ENCODE results near the gene ADCY3. TPM values are rescaled to one million over a fixed set of nuclear protein-coding genes. Genes with fewer than 3 reads are reported as not detected.

Gene ADCY3
- polyA plus RNA-seq, 3 donors = 2.5 to 9.3 (median 3.5) TPM

DNA sequence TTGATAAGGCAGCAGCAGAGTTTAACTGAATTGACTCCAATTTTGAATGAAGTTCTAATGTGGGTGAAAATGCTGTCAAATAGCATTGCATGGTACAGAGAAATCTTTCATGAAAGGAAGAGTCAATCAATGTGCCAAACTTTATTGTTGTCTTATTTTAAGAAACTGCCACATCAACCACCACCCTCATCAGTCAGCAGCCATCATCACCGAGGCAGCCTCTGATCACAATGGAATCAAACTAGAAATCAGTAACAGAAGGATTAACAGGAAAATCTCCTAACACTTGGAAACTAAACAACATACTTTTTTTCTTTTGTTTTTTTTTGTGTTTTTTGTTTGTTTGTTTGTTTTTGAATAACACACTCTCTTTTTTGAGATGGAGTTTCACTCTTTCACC is 41.9 kb upstream of the ADCY3 start:
- H3K9me3 Mint-ChIP-seq = no peaks in the 10 kb centered on the region
- TF ChIP-seq CTCF (IDR thresholded peaks at IDR 0.05) = no peak
- Histone ChIP-seq H3K36me3 (replicated peaks in 1 of 2; ENCODE audit: control insufficient read depth in 1 of 2, insufficient read depth in 2 of 2, low read length in 2 of 2) (peaks cover 42 to 95% of the 10 kb centered on the region in 2 donors), H3K4me1 (ENCODE audit: control insufficient read depth in 1 of 2, insufficient read depth in 2 of 2, low read length in 2 of 2) (no peaks in the 10 kb centered on the region), H3K27ac (ENCODE audit: low read depth in 1 of 2, low read length in 2 of 2) (no peak overlapping the region), H3K4me3 (replicated peaks in 1 of 3; ENCODE audit: low read depth in 2 of 3, low read length in 3 of 3) (no peak overlapping the region), H3K9ac (ENCODE audit: insufficient read depth, low read length, poor library complexity, severe bottlenecking) (no peak overlapping the region), H3K79me2 (ENCODE audit: insufficient read depth, low read length) (no peaks in the 10 kb centered on the region), H4K20me1 (ENCODE audit: insufficient read depth, low read length) (no peaks in the 10 kb centered on the region), H3K9me3 (replicated peaks in 1 of 2; ENCODE audit: control insufficient read depth in 1 of 2, insufficient read depth in 1 of 2, low read length in 2 of 2) (no peaks in the 10 kb centered on the region), H3K4me2 (replicated peaks; ENCODE audit: extremely low read depth, low read length, poor library complexity, severe bottlenecking) (no peak overlapping the region), H3K27me3 (ENCODE audit: control insufficient read depth in 2 of 2, insufficient read depth in 2 of 2, low read length in 2 of 2) (no peaks in the 10 kb centered on the region), H2AFZ (ENCODE audit: insufficient read depth, low read depth, low read length, poor library complexity, severe bottlenecking) (no peak overlapping the region)
- H3K4me3 Mint-ChIP-seq = no peak overlapping the region
- peaks cover 73 to 74% of the 10 kb centered on the region in 2 donors for H3K36me3 Mint-ChIP-seq
- H3K27me3 Mint-ChIP-seq (ENCODE audit: low read depth in 3 of 3) = no peaks in the 10 kb centered on the region
- no peak overlapping the region for H3K27ac Mint-ChIP-seq
- no CpG with 5 or more reads among the region's 1 CpG for WGBS (ENCODE audit: insufficient coverage)
- no peaks in the 10 kb centered on the region for H3K4me1 Mint-ChIP-seq
- no peak for DNase-seq
- intact Hi-C loops (cut with micrococcal nuclease) = no loop called here

GRCh38 chr2:24959761-24960160 is 39.7 kb upstream of the ADCY3 start:
- peaks cover 4 to 11% (median 10%) of the 10 kb centered on the region in 7 donors for H3K9me3 Mint-ChIP-seq
- Histone ChIP-seq H3K79me2 (ENCODE audit: insufficient read depth, low read length) (no peaks in the 10 kb centered on the region), H3K4me2 (replicated peaks; ENCODE audit: extremely low read depth, low read length, poor library complexity, severe bottlenecking) (no peak overlapping the region), H3K27me3 (ENCODE audit: control insufficient read depth in 2 of 2, insufficient read depth in 2 of 2, low read length in 2 of 2) (no peaks in the 10 kb centered on the region), H3K36me3 (replicated peaks in 1 of 2; ENCODE audit: control insufficient read depth in 1 of 2, insufficient read depth in 2 of 2, low read length in 2 of 2) (peaks cover 54 to 99% of the 10 kb centered on the region in 2 donors), H3K4me1 (ENCODE audit: control insufficient read depth in 1 of 2, insufficient read depth in 2 of 2, low read length in 2 of 2) (no peaks in the 10 kb centered on the region), H3K27ac (ENCODE audit: low read depth in 1 of 2, low read length in 2 of 2) (no peak overlapping the region), H3K9ac (ENCODE audit: insufficient read depth, low read length, poor library complexity, severe bottlenecking) (no peak overlapping the region), H3K9me3 (replicated peaks in 1 of 2; ENCODE audit: control insufficient read depth in 1 of 2, insufficient read depth in 1 of 2, low read length in 2 of 2) (peaks cover under 1 to 13% of the 10 kb centered on the region in 2 donors), H2AFZ (ENCODE audit: insufficient read depth, low read depth, low read length, poor library complexity, severe bottlenecking) (no peak overlapping the region), H4K20me1 (ENCODE audit: insufficient read depth, low read length) (no peaks in the 10 kb centered on the region), H3K4me3 (replicated peaks in 1 of 3; ENCODE audit: low read depth in 2 of 3, low read length in 3 of 3) (no peak overlapping the region)
- no peak overlapping the region for H3K4me3 Mint-ChIP-seq
- H3K27ac Mint-ChIP-seq = no peak overlapping the region
- no peaks in the 10 kb centered on the region for H3K27me3 Mint-ChIP-seq (ENCODE audit: low read depth in 3 of 3)
- no peak for TF ChIP-seq CTCF (IDR thresholded peaks at IDR 0.05)
- H3K4me1 Mint-ChIP-seq = no peaks in the 10 kb centered on the region
- intact Hi-C loops (cut with micrococcal nuclease) = no loop called here
- DNase-seq = no peak
- peaks cover 77 to 81% of the 10 kb centered on the region in 2 donors for H3K36me3 Mint-ChIP-seq
